Naive B cell (primary cell): ENCODE measurements around the gene POLE3. TPM values are rescaled to one million over a fixed set of nuclear protein-coding genes. Genes with fewer than 3 reads are reported as not detected.
"Not testable (repeated sequence)": the region's sequence is repeated elsewhere in the genome, so short reads cannot be mapped to it uniquely, and the experiment has no call there.

ENCODE experiments used
- ATAC-seq, 2 donors: fragments of 150-1000 bp; cut with Tn5 transposase; 2 replicates each; pipeline ENCODE4 v1.10.0; 2021; ENCODE audit warnings: low read depth in 2 of 2, mild to moderate bottlenecking in 2 of 2, moderate library complexity in 2 of 2
- DNase-seq: peaks from one replicate; pipeline ENCODE4 v3.0.0; 2022
- H3K27ac Mint-ChIP-seq, 6 donors: one replicate each; pipeline ENCODE4 v1.8.0; 2020 to 2022; ENCODE audit warnings: mild to moderate bottlenecking in 6 of 6, mixed read lengths in 6 of 6, moderate library complexity in 5 of 6, inconsistent platforms in 2 of 6
- H3K27me3 Mint-ChIP-seq, 3 donors: one replicate each; pipeline ENCODE4 v1.8.0; 2021 to 2022; ENCODE audit warnings: mixed read lengths in 3 of 3, mild to moderate bottlenecking in 1 of 3
- H3K36me3 Mint-ChIP-seq, 2 donors: one replicate each; pipeline ENCODE4 v1.8.0; 2020 to 2022; ENCODE audit warnings: mixed read lengths in 2 of 2, inconsistent platforms in 1 of 2, mild to moderate bottlenecking in 1 of 2
- H3K4me1 Mint-ChIP-seq, 3 donors: one replicate each; pipeline ENCODE4 v1.8.0; 2020 to 2022; ENCODE audit warnings: mixed read lengths in 3 of 3, inconsistent platforms in 1 of 3, mild to moderate bottlenecking in 1 of 3, moderate library complexity in 1 of 3
- H3K4me3 Mint-ChIP-seq, 8 donors: one replicate each; pipeline ENCODE4 v1.8.0; 2020 to 2022; ENCODE audit warnings: mild to moderate bottlenecking in 8 of 8, mixed read lengths in 8 of 8, moderate library complexity in 8 of 8, inconsistent platforms in 2 of 8
- H3K9me3 Mint-ChIP-seq, 7 donors: one replicate each; pipeline ENCODE4 v1.8.0; 2020 to 2022; ENCODE audit warnings: mixed read lengths in 7 of 7, mild to moderate bottlenecking in 5 of 7, inconsistent platforms in 2 of 7, moderate library complexity in 1 of 7
- polyA plus RNA-seq, 6 donors: library from polyadenylated mRNA; unstranded; fragments of 300-500 nt; fragmentation: Illumina TruSeq; gene quantifications; one replicate each; pipeline ENCODE4 v1.2.3, GENCODE V29; 2021; ENCODE audit warnings: low read depth in 6 of 6

POLE3 gene
- polyA plus RNA-seq, 6 donors from 2014 or later: 112 to 213 (median 140) TPM

DNA sequence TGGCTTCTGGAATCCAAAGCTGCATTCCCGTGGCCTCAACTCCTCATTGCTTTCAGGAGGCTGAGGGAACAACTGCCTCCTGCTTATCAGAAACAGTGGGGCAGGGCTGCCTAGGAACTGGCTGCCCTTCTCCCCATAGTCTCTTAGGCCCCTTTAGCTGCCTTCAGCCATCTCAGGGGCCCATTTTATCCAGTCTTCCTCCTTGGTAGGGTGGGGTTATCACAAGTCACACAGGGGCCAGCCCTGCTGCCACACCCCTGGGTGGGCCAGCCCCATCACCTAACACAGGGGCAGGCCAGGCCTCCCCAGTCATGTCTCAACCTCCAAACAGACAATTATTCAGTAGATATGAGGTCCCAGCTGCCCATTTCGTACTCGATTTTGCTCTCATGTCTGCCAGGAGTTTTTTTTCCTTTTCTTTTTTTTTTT is 13.3 kb downstream of the POLE3 start:
- no peak for ATAC-seq
- H3K4me3 Mint-ChIP-seq: peak overlapping the region in 1 of 8 donors; percentile 37

DNA sequence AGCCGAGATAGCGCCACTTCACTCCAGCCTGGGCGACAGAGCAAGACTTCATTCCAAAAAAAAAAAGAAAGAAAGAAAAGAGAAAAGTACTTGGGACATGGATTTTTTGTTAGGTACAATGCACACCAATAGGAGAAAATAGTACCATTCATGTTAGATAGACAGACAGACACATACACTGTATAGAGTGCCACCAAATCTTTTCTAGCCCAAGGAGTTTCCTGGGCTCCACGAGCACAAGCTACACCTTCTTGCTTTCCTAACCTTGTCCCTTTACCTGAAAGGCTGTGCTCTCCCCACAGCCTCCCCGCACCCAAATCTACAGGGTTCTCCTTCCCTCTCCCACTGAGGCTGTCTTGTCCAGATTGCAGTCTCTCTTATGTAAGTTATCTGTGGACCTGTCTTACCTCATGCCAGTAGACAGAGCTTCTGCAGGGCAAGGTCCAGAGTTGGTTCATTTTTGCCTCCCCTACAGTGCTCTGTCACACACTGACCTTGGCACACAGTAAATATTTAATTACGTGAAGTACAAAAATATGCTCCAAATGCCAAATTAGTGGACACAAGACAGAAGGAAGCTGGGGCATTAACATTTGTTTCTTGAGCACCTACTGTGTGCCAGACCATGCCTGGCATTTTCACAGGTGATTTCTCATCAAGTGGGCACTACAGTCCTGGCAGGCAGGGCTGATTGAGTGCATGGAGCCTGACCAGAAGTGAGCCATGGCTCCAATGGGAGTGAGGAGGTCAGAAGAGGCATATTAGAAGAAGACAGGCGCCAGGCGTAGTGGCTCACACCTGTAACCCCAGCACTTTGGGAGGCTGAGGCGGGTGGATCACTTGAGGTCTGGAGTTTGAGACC is 15.2 kb downstream of the POLE3 start:
- Mint-ChIP-seq H3K4me3 (no peak overlapping the region), H3K27ac (peak overlapping the region in 2 of 6 donors; percentile 7 to 38)
- ATAC-seq: no peak

More for the DNA sequence above, 13.3 kb downstream of the POLE3 start:
- Mint-ChIP-seq H3K9me3 (no peaks in the 10 kb centered on the region), H3K36me3 (peaks cover 0 to under 1% of the 10 kb centered on the region in 2 donors), H3K4me1 (peaks cover 19 to 36% (median 33%) of the 10 kb centered on the region in 3 donors), H3K27me3 (no peaks in the 10 kb centered on the region), H3K27ac (peak overlapping the region in 1 of 6 donors; percentile 44)
- DNase-seq: no peak

DNA sequence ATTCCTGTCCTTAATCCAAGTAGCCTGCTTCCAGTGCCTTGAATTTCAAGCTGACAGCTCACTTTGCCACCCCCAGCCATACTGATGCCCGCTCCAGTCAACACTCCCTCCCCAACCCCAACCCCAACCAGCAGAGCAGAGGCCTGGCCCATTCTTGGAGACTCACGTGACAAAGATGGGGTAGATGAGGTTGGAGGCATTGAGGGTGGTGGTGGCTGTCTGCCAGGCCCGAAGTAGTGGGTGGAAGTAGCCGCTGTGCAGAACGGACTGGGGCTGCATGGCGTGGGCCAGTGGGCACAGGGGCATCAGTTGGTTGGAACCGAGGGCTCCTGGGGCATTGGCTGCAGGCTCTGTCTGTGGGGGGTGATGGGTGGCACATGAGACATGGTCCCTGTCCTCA is 17.2 kb downstream of the POLE3 start:
- DNase-seq: no peak
- H3K36me3 Mint-ChIP-seq: peaks cover under 1 to 7% of the 10 kb centered on the region in 2 donors
- H3K27ac Mint-ChIP-seq: peak overlapping the region in 1 of 6 donors; percentile 80
- H3K9me3 Mint-ChIP-seq: no peaks in the 10 kb centered on the region
- no peak for ATAC-seq
- peaks cover 7 to 12% (median 10%) of the 10 kb centered on the region in 3 donors for H3K4me1 Mint-ChIP-seq
- H3K4me3 Mint-ChIP-seq: no peak overlapping the region
- H3K27me3 Mint-ChIP-seq: no peaks in the 10 kb centered on the region

More for the DNA sequence above, 15.2 kb downstream of the POLE3 start:
- no peaks in the 10 kb centered on the region for H3K27me3 Mint-ChIP-seq
- H3K9me3 Mint-ChIP-seq: no peaks in the 10 kb centered on the region
- DNase-seq: no peak
- peaks cover 0 to 7% of the 10 kb centered on the region in 2 donors for H3K36me3 Mint-ChIP-seq
- peaks cover 14 to 24% (median 20%) of the 10 kb centered on the region in 3 donors for H3K4me1 Mint-ChIP-seq

DNA sequence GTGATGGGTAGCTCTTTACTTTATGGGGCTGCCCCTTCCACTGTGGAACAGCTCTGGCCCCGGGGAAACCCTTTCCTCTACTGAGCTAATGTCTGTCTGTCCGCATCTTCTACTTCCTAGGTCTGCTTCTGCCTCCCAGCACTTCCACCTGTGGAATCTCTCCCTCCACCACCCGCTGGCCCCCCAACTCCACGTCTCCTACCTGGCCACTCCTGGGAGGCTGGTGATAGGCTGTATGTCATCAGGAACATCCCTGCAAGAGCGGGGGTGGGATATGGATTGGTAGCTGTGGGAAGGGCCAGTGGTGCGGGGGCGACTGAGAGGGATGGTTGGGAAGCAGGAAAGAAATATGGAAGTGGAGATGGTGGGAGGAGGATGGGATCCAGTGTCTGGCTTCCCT is 18.6 kb downstream of the POLE3 start:
- H3K4me3 Mint-ChIP-seq: no peak overlapping the region
- peaks cover 14 to 17% of the 10 kb centered on the region in 2 donors for H3K36me3 Mint-ChIP-seq
- no peaks in the 10 kb centered on the region for H3K9me3 Mint-ChIP-seq

DNA sequence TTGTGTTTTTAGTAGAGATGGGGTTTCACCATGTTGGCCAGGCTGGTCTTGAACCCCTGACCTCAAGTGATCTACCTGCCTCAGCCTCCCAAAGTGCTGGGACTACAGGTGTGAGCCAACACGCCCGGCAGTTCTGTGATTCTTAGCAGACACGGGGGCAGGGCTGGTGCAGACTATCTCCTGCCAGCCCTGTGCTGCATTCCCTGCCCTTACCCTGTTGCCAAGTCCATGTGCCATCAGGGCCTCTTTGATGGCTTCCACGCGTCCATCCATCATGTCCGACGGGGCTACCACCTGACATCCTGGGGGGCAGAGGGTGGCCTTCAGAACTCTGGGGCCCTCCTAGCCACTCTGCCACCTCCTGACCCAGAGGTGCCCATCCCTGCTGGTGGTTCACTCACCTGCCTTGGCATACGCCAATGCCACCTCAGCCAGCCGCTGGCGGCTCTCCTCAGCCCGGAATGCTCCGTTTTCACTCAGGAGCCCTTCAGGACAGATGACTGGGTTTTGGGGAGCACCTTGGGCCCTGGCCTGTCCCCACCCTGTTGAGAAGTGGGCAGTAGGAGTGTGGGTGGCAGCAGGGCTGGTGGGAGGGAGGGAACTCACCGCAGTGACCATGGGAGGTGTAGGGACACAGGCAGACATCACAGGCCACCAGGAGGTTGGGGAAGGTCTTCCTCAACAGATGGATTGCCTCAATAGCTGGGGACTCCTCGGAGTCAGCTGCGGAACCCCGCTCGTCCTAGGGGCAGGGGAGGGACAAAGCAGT is 20.1 kb downstream of the POLE3 start:
- H3K4me1 Mint-ChIP-seq: peaks cover 0 to 8% (median 3%) of the 10 kb centered on the region in 3 donors

More for the DNA sequence above, 18.6 kb downstream of the POLE3 start:
- no peaks in the 10 kb centered on the region for H3K27me3 Mint-ChIP-seq
- DNase-seq: no peak
- H3K27ac Mint-ChIP-seq: no peak overlapping the region
- no peak for ATAC-seq
- H3K4me1 Mint-ChIP-seq: peaks cover 7 to 12% (median 10%) of the 10 kb centered on the region in 3 donors

DNA sequence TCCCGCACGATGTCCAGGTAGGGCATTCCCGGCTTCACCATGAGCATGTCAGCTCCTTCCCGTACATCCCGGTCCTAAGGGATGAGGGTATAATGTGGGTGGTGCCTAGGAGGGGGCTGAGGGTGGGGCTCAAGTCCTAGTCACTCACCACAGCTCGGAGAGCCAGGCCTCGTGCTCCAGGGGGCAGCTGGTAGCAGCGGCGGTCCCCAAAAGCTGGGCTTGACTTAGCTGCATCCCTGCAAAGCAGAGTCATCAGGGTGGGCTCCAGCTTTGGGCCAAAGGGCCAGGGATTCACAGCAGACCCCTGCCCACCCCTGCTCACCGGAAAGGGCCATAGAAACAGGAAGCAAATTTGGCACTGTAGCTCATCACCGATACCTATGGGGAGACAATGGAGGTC is 21.0 kb downstream of the POLE3 start:
- no peak overlapping the region for H3K4me3 Mint-ChIP-seq
- no peaks in the 10 kb centered on the region for H3K27me3 Mint-ChIP-seq
- H3K9me3 Mint-ChIP-seq: no peaks in the 10 kb centered on the region
- no peak overlapping the region for H3K27ac Mint-ChIP-seq
- DNase-seq: no peak
- H3K36me3 Mint-ChIP-seq: peaks cover 20% of the 10 kb centered on the region in 2 donors
- peaks cover 0 to 4% (median 0%) of the 10 kb centered on the region in 3 donors for H3K4me1 Mint-ChIP-seq
- no peak for ATAC-seq

More for the DNA sequence above, 20.1 kb downstream of the POLE3 start:
- H3K27me3 Mint-ChIP-seq: no peaks in the 10 kb centered on the region
- no peak overlapping the region for H3K27ac Mint-ChIP-seq
- no peak for ATAC-seq
- H3K4me3 Mint-ChIP-seq: no peak overlapping the region
- peaks cover 20% of the 10 kb centered on the region in 2 donors for H3K36me3 Mint-ChIP-seq
- no peaks in the 10 kb centered on the region for H3K9me3 Mint-ChIP-seq
- DNase-seq: no peak

DNA sequence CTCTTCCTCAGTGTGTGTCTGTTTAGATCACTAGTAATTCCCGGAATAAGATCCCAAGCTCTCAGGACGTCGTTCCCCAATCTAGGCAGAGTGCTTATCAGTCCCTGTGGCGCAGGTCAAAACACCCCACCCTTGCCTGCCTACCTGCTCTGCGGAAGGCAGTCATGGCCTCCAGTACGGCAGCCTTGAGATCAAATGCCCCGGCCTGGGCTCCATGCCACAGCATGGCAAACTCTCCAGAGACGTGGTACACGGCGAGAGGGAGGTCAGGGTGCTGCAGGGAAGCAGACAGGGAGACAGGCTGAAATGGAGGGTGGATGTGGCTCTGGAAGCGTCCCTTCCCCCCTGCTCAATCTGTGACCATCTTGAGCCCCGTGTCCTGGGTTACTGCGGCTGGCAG is 21.6 kb downstream of the POLE3 start:
- no peak for DNase-seq
- peaks cover 20% of the 10 kb centered on the region in 2 donors for H3K36me3 Mint-ChIP-seq
- H3K4me3 Mint-ChIP-seq: no peak overlapping the region
- H3K9me3 Mint-ChIP-seq: no peaks in the 10 kb centered on the region
- H3K27me3 Mint-ChIP-seq: no peaks in the 10 kb centered on the region
- H3K27ac Mint-ChIP-seq: peak overlapping the region in 1 of 6 donors; percentile 34
- H3K4me1 Mint-ChIP-seq: peaks cover 0 to 4% (median 0%) of the 10 kb centered on the region in 3 donors
- ATAC-seq: no peak

DNA sequence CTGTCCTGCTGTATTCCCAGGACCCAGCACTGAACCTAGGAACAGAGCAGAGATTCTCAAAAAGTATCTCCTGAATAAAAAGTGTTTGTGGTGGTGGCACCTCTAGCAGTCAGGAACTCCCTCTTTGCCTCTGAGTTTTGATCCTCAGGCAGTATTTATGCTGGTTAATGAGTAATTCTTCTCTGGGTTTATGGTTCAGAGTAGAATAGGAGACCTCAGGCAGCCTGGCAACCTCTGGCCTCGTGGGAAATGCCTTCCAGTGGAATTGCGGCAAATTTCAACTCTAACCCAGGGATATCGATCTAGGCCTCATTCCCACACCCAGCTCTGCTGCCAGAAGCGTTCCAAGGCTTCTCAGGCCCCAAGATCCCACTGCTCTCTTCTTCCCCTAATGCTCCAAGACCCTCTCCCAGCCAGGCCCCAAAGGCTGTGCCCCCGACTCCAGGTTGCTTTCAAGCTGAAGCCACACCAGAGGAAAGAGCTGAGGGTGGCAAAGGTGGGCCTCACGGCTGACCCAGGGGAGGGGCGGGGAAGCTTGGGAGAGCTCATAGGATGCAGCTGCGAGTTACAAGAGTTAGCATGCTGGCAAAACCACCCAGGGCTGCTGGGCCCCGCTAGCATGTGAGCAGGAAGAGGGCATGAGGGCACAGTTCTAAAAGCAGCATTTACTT is 22.8 kb downstream of the POLE3 start:
- H3K27me3 Mint-ChIP-seq: no peaks in the 10 kb centered on the region
- H3K9me3 Mint-ChIP-seq: no peaks in the 10 kb centered on the region
- ATAC-seq: no peak
- DNase-seq: no peak
- H3K4me3 Mint-ChIP-seq: no peak overlapping the region
- peaks cover 0 to 4% (median 0%) of the 10 kb centered on the region in 3 donors for H3K4me1 Mint-ChIP-seq
- H3K36me3 Mint-ChIP-seq: peaks cover 20% of the 10 kb centered on the region in 2 donors
- peak overlapping the region in 3 of 6 donors; percentile 9 to 81 (median 29) for H3K27ac Mint-ChIP-seq

DNA sequence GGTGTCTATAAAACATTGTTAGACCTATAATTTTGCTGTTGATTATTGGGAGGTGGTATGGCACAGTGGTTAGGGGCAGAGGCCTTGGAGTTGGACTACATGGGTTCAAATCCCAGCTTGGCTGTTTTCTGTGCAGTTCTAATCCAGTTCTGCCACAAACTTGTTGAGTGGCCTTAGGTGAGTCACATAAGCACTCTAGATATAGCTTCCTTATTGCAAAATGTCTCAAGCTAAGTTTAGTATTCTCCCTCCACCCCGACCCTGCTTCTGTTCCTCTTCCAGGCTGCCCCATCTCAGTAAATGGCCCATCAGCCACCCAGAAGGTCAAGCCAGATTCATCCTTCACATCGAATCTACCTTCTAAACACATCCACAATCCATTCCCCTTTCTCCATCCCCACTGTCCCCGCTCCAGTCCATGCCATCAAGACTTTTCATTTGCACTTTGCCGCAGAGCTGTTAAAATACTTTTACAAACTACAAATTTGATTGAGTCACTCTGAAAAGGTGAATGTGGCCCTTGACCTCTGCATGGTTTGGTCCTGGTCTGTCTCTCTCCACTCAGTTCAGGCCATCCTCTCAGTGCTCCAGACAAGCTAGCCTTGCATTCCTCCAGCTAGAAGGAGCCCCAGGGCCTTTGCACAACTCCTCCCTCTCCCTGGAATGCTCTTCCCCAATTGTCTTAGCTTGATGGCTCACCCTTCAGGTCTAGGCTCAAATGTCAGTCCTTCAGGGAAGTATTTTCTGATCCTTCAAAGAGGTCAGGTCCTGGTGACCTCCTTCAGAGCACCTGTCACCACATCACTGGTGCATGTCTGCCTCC is 23.7 kb downstream of the POLE3 start:
- Mint-ChIP-seq H3K9me3 (no peaks in the 10 kb centered on the region), H3K4me3 (no peak overlapping the region), H3K4me1 (peaks cover 0 to under 1% (median 0%) of the 10 kb centered on the region in 3 donors), H3K27ac (peak overlapping the region in 1 of 6 donors; percentile 91), H3K27me3 (no peaks in the 10 kb centered on the region), H3K36me3 (peaks cover 15 to 20% of the 10 kb centered on the region in 2 donors)
- ATAC-seq (no peak), DNase-seq (no peak)

DNA sequence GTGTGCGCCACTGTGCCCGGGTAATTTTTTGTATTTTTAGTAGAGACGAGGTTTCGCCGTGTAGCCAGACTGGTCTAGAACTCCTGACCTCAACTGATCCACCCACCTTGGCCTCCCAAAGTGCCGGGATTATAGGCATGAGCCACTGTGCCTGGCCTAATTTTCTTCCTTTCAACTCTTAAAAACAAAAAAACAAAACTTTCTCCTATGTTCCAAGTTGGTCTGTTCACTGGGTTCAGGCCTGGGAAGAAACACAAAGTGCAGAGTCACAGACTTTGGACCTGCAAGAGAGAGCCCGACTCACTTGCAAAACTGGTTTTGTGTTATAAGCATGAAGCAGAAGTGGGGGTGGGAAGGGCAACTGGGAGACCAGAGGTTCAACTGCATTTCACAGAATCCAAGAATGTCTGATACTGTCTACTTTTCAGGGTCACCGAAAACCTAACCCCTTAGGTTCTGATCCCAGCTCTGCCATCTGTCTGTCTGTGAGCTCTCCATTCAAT is 28.5 kb downstream of the POLE3 start:
- Mint-ChIP-seq H3K4me1 (peaks cover 0 to 17% (median 2%) of the 10 kb centered on the region in 3 donors), H3K4me3 (no peak overlapping the region), H3K9me3 (no peaks in the 10 kb centered on the region), H3K27ac (peak overlapping the region in 1 of 6 donors; percentile 2), H3K36me3 (peaks cover 3 to 6% of the 10 kb centered on the region in 2 donors), H3K27me3 (no peaks in the 10 kb centered on the region)
- DNase-seq: no peak
- no peak for ATAC-seq

DNA sequence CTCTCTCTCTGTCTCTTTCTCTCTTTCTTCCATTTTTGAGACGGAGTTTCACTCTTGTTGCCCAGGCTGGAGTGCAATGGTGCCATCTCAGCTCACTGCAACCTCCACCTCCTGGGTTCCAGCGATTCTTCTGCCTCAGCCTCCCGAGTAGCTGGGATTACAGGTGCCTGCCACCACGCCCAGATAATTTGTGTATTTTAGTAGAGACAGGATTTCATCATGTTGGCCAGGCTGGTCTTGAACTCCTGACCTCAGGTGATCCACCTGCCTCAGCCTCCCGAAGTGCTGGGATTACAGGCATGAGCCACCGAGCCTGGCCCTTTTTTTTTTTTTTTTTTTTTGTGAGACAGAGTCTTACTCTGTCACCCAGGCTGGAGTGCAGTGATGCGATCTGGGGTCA is 29.0 kb downstream of the POLE3 start:
- Mint-ChIP-seq H3K27ac (peak overlapping the region in 1 of 6 donors; percentile 2), H3K4me3 (peak overlapping the region in 1 of 8 donors; percentile 2), H3K4me1 (peaks cover 0 to 18% (median 4%) of the 10 kb centered on the region in 3 donors)
- not testable (repeated sequence) for H3K27me3 Mint-ChIP-seq, H3K9me3 Mint-ChIP-seq, H3K36me3 Mint-ChIP-seq, ATAC-seq, DNase-seq

DNA sequence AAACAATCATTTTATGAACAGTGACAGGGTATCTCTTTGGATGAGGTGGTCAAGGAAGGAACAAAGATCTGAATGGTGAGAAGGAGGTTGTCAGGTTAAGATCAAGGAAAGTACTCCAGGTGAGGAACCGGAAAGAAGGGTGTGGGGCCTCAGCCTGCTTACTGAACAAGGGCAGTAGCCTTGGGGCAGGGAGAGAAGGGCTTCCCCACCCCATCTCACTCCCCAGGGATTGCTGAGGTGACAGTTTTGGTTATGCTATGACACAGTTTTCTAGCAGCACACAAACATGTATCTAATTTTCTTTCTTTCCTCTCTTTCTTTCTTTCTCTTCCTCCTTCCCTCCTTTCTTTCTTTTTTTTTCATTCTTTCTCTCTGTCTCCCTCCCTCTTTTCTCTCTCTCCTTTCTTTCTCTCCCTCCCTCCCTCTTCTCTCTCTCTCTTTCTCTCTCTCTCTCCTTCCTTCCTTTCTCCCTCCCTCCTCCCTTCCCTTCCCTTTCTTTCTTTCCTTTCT is 29.6 kb downstream of the POLE3 start:
- Mint-ChIP-seq H3K27me3 (no peaks in the 10 kb centered on the region), H3K9me3 (no peaks in the 10 kb centered on the region), H3K27ac (peak overlapping the region in 4 of 6 donors; percentile 2 to 70 (median 18)), H3K4me3 (peak overlapping the region in 2 of 8 donors; percentile 2 to 11), H3K36me3 (no peaks in the 10 kb centered on the region), H3K4me1 (peaks cover 4 to 18% (median 4%) of the 10 kb centered on the region in 3 donors)
- DNase-seq (no peak), ATAC-seq (peak in 1 of 2 donors; percentile 16)
